Measurements from ENCODE around the gene TFF1.

The TFF1 gene

DNA sequence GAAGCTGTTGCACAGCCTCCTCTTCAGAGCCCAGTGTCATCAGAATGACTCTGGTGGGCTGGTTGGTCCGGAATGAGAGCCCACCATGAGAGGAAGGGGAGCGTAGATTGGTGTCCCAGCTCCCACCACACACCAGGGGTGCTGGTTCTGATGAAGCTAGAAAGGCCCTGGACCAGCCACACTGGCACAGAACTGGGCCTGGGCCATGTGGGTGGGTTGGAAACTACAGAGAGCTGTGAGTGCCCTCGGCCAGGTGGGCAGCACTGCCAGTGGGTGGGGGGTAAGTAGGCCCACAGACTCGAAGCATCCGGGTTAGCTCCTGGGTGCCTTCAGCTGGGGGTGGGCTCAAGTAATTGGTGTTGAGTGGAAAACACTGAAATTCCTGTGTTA, 11.6 kb upstream of the TFF1 start:
- H3K4me3 ChIP-seq (replicated peaks in 1 of 2; ENCODE audit: low read depth in 2 of 2, low read length in 2 of 2), result no peak overlapping the region
- TF ChIP-seq, protein P1, sequence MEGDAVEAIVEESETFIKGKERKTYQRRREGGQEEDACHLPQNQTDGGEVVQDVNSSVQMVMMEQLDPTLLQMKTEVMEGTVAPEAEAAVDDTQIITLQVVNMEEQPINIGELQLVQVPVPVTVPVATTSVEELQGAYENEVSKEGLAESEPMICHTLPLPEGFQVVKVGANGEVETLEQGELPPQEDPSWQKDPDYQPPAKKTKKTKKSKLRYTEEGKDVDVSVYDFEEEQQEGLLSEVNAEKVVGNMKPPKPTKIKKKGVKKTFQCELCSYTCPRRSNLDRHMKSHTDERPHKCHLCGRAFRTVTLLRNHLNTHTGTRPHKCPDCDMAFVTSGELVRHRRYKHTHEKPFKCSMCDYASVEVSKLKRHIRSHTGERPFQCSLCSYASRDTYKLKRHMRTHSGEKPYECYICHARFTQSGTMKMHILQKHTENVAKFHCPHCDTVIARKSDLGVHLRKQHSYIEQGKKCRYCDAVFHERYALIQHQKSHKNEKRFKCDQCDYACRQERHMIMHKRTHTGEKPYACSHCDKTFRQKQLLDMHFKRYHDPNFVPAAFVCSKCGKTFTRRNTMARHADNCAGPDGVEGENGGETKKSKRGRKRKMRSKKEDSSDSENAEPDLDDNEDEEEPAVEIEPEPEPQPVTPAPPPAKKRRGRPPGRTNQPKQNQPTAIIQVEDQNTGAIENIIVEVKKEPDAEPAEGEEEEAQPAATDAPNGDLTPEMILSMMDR (IDR thresholded peaks at IDR 0.05; ENCODE audit: low read depth, low read length), result no peak
- DNase-seq (ENCODE audit: low read depth in 2 of 2), result no peak

DNA sequence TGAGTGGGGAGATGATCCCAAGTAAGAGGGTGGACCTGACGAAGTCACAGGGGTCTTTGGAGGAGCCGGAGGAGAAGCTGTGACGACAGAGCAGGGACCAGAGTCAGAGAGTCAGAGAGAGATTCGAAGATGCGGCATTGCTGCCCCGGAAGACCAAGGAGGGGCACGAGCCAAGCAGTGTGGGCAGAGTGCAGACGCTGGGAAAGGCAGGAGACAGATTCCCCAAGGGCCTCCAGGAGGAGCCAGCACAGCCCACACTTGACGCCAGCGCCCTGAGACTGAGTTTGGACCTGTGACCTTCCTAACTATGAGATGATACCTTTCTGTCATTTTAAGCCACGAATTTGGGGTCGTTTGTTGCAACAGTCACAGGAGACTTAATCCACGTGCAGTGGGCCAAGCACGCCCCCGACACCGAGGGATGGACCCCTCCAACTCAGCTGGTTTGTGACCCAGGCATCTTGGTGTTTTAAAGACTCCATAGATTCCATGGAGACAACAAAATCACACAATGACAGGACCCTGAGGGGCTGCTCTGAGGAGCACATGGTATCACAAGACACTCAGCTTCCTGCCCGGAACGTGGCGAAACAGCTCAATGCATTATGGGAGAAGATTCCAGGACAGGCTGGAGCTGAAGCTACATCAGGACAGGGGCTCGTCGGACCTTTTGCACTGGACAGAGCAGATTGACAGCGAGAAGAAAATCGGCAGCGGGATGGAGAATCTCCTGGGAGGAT, 11.0 kb upstream of the TFF1 start:
- no peak overlapping the region for H3K4me3 ChIP-seq (replicated peaks in 1 of 2; ENCODE audit: low read depth in 2 of 2, low read length in 2 of 2)
- TF ChIP-seq, protein P1 (IDR thresholded peaks at IDR 0.05; ENCODE audit: low read depth, low read length), result no peak
- DNase-seq (ENCODE audit: low read depth in 2 of 2), result no peak

DNA sequence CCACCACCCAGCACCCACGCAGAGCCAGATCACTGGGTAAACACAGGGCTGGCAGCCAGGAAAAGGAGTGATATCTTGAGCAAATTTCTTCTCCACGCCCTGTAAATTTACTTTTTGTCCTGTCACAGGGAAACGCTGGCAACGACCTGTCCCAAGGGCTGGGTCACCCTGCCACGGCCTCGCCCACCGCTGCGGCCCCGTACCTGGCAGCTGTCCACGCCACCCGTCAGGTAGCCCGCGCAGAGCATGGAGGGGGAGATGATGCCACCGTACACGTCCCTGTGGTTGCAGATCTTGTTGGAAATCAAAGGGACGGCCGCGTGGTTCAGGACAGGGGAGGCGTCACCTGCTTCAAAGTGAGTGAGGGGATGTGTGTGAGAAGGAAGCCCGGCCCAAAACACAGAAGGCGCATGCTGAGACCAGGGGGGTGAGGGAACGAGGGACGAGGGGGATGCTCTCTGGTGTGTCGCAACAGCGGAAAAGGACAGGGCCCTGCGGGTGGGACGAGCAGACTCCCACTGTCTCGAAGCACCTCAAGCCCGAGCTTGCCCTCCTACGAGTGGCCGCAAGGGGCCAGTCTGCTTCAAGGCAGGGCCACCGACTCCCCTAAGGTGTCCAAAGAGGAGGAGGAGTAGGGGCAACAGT, 10.1 kb upstream of the TFF1 start:
- TF ChIP-seq, protein P1 (IDR thresholded peaks at IDR 0.05; ENCODE audit: low read depth, low read length), result no peak
- DNase-seq (ENCODE audit: low read depth in 2 of 2), result no peak
- no peak overlapping the region for H3K4me3 ChIP-seq (replicated peaks in 1 of 2; ENCODE audit: low read depth in 2 of 2, low read length in 2 of 2)

DNA sequence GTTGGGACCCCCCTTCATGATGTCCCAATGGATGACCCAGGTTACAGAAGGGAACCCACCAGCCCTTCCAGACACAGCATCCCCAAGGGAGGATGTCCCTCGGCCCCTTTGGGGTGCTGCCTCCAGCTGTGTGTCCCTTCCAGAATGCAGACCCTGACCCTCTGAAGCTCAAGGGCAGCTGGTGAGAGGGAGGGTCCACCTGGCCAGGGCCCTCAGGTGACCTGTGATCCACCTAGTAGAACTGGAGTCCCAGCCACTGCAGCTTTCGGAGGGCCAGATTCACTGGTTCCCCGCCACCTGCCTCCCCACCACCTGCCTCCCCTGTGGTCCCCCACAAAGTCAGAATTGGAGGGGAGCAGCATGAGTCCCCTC, 9.6 kb upstream of the TFF1 start:
- H3K4me3 ChIP-seq (replicated peaks in 1 of 2; ENCODE audit: low read depth in 2 of 2, low read length in 2 of 2), result no peak overlapping the region
- DNase-seq (ENCODE audit: low read depth in 2 of 2), result no peak
- TF ChIP-seq, protein P1 (IDR thresholded peaks at IDR 0.05; ENCODE audit: low read depth, low read length), result no peak

DNA sequence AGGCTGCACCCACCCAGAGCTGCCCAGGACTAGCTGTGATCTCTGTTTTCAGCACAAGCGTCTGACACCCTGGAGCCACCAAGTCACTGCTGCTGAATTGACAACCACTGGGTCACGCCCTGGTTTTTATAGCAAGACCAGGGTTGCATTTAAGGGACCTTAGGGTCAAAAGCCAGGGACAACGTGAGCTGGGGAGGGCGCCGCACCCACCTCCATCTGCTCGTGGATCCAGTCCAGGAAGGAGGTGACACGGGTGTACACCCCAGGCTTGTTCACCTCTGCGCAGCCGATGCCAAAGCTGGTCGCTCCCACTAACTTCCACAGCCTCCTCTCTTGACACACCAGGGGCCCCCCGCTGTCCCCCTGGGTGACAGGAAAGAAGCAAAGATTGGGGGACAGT, 9.2 kb upstream of the TFF1 start:
- no peak for DNase-seq (ENCODE audit: low read depth in 2 of 2)
- H3K4me3 ChIP-seq (replicated peaks in 1 of 2; ENCODE audit: low read depth in 2 of 2, low read length in 2 of 2), result no peak overlapping the region
- TF ChIP-seq, protein P1 (IDR thresholded peaks at IDR 0.05; ENCODE audit: low read depth, low read length), result no peak

DNA sequence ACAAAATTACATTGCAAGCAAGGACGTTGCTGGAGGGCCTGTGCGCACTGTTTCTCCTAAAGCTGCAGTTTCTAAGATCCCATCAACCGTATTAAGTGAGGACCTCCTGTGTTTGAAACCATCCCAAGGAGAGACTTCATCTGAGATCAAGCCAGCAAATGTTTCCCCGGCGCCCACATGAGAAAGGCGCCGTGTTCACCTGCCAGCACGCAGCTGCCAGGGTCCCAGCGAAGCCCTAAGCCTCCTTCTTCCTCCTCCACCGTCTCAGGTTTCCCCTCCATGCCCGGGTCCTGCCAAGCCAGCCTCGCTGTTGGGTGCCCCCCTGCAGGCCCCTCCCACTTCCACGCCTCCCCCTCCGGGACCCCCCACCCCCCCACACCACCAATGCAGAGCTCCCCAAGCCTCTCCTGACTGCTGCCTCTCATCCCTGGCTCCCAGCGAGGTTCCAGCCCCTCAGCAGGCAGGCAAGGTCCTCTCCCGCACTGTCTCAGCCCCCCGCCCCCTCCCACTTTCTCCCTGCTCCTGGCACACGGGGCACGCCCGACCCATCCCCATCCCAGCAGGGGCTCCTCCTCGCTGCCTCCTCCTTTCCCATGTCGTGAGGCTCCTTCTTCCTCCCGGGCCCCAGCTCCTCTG, 8.6 kb upstream of the TFF1 start:
- TF ChIP-seq, protein P1 (IDR thresholded peaks at IDR 0.05; ENCODE audit: low read depth, low read length), result no peak
- DNase-seq (ENCODE audit: low read depth in 2 of 2), result no peak
- no peak overlapping the region for H3K4me3 ChIP-seq (replicated peaks in 1 of 2; ENCODE audit: low read depth in 2 of 2, low read length in 2 of 2)

All from cardiac fibroblast (primary cell).